HG03439 (cell line): Measurements from ENCODE around the gene PI3.

Experiments
- ATAC-seq: cut with Tn5 transposase; IDR thresholded peaks from one replicate; pipeline ENCODE4 v1.9.1; 2021; ENCODE audit warnings: mild to moderate bottlenecking, moderate library complexity; ENCODE audit not compliant: unreplicated experiment

PI3 gene

GRCh38 chr20:45183084-45183483 is 8.4 kb downstream of the PI3 start:
- no peak for ATAC-seq

GRCh38 chr20:45187693-45188092 is 13.0 kb downstream of the PI3 start:
- no peak for ATAC-seq

DNA sequence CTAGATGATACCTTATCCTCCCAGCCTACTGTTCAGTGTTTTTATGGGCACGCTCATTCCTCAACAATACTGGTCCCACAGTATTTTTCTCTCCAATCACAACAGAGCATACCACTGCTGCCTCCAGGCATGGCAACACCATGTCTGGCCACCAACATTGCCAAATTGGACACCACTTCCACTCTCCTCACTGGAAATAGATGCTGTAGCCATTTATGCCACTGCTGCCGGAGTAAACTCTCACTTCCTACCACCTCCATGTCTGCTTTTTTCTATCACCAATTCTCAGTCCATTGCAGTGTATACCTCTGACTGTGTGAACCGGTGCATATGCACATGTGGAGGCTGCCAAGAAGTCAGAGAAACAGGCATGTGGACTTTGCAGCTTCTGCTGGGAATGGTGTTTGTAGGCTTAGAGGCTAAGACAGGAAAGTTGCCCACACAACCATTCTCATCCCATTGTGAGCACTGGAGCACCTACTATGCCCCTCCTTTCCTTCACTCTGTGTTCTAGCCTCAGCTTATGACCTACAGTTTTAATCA is 14.4 kb downstream of the PI3 start:
- ATAC-seq: no peak

- ATAC-seq: no peak
These were observed 15.2 kb downstream of the PI3 start for GRCh38 chr20:45189861-45190260.

GRCh38 chr20:45191926-45192325 is 17.2 kb downstream of the PI3 start:
- ATAC-seq: no peak

DNA sequence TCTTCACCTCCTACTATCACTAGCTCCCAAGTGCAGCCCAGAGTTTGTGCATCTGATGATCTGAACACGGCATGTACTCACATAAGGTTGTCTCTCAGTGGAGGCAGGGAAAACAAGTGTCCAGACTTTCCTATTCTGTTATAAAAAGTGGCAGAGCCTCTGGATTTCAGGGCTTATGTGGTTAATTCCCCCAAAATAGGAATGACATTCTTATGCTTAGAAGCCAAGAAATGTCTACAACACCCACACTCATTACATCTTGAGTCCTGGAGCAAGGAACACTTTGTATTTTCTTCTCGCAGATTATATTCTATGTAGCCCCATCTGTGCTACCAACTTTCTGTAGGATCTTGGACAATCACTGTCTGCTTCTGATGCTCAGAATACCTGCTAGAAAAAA is 18.6 kb downstream of the PI3 start:
- ATAC-seq: no peak

GRCh38 chr20:45206725-45207124 is 32.0 kb downstream of the PI3 start, which contains the start of gene SEMG1:
TSS of gene SEMG1 (plus strand) at chr20:45207033. CDS start at chr20:45207054, 21 bp downstream.
- no peak for ATAC-seq

GRCh38 chr20:45209924-45210323 is 35.2 kb downstream of the PI3 start:
- ATAC-seq: no peak

DNA sequence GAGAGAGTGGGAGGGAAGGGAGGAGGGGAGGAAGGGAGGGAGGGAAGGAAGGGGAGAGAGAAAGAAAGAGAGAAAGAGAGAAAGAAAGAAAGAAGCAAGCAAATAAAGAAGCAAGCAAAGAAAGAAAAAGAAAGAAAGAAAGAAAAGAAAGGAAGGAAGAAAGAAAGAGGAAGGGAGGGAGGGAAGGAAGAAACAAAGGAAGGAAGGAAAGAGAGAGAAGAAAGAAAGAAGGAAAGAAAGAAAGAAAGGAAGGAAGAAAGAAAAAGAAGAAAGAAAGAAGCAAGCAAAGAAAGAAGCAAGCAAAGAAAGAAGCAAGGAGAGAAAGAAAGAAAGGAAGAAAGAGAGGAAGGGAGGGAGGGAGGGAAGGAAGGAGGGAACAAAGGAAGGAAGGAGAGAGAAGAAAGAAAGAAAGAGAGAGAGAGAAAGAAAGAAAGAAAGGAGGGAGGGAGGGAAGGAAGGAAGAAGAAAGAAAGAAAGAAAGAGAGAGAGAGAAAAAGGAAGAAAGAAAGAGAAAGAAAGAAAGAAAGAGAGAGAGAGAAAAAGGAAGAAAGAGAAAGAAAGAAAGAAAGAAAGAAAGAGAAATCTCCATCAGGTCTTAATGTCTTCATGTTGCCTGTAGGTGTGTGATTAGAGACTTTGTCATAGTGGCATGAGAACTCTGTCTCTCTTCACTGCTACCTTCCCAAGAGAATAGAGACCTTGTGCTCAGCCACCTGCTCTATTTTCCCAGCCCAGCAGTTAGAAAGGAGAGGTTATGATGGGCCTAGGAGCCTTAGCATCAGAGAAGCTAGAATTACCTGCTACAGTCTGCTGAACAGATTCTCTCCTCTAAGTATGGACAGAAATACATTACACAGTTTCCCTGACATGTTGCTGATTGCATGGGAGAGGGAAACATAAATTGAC is 37.1 kb downstream of the PI3 start:
- no peak for ATAC-seq

DNA sequence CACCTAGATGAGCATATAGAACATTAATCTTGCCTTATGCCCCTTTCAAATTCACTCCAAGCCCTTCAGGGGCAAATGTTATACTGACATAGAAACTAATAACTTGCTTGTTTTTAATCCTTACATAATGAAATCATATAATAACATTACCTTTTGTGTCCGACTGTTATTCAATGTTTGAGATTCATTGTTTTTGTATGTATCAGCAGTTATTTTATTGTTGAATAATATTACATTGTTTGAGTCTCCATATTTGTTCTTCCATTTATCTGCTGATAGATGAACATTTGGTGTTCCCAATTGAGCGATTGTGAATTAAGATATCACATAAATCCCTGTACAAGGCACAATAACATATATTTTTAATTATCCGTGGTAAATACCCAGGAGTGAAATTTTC is 38.1 kb downstream of the PI3 start:
- ATAC-seq: no peak

- no peak for ATAC-seq
These were observed 43.4 kb downstream of the PI3 start for GRCh38 chr20:45218124-45218523.

- ATAC-seq: no peak
These were observed 43.9 kb downstream of the PI3 start for GRCh38 chr20:45218636-45219035.

DNA sequence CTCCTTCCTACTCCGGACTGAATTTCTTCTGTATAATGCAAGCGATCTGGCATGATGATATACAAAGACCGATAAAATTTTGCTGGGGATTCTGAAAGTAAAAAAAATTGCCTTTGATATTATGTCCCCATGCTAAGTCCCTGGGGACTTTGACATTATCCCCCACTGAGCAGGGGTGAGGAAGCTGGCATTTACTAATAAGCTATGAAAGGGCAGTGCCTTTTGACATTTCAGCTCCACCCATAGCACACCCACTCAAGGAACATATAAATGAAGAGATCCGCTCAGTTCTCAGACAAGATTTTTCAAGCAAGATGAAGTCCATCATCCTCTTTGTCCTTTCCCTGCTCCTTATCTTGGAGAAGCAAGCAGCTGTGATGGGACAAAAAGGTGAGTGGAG is 46.4 kb downstream of the PI3 start, which contains the start of gene SEMG2:
SEMG2 (plus strand) TSS at position 298 of the 400 bp plus-strand sequence; CDS start at position 315, 17 bp downstream.
- no peak for ATAC-seq

DNA sequence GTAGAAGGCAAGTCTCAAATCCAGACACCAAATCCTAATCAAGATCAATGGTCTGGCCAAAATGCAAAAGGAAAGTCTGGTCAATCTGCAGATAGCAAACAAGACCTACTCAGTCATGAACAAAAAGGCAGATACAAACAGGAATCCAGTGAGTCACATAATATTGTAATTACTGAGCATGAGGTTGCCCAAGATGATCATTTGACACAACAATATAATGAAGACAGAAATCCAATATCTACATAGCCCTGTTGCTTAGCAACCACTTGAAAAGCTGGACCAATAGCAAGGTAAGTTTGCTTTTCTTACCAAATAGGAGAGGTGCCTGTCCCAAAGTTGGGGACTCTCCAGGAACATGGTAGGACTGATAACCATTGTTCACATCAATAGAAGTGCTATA is 48.4 kb downstream of the PI3 start:
- no peak for ATAC-seq
